Urinary bladder (tissue), 4 donors: ENCODE measurements around the gene PPP1R17. TPM values are rescaled to one million over a fixed set of nuclear protein-coding genes. Genes with fewer than 3 reads are reported as not detected.

Experiments
- DNase-seq: peaks from one replicate; pipeline ENCODE4 v3.0.0-alpha.2; 2015; ENCODE audit errors: extremely low spot score
- H3K27ac ChIP-seq: one replicate; pipeline ENCODE4 v1.5.1; 2013; ENCODE audit warnings: low read depth, mild to moderate bottlenecking, moderate library complexity
- H3K36me3 ChIP-seq: one replicate; pipeline ENCODE4 v1.6.1; 2013; ENCODE audit warnings: mild to moderate bottlenecking, moderate library complexity; ENCODE audit not compliant: insufficient read depth
- H3K4me1 ChIP-seq: one replicate; pipeline ENCODE4 v1.6.1; 2013; ENCODE audit warnings: mild to moderate bottlenecking, moderate library complexity; ENCODE audit not compliant: insufficient read depth
- H3K4me3 ChIP-seq: one replicate; pipeline ENCODE4 v1.5.1; 2013; ENCODE audit warnings: low read depth, low read length
- WGBS: extraction: QIAGEN DNeasy Blood & Tissue Kit; methylation state at CpG from one replicate; pipeline ENCODE4 v1.1.7; 2013; 5-methylcytosine and 5-hydroxymethylcytosine counted together
- polyA plus RNA-seq: library from polyadenylated mRNA; stranded (reverse); fragments of 200-250 nt; gene quantifications from one replicate; pipeline ENCODE4 v1.2.3, GENCODE V29; 2013
- total RNA-seq: library from RNA; depleted of rRNA; stranded (reverse); fragments of >200 nt; gene quantifications from one replicate; pipeline ENCODE4 v1.2.3, GENCODE V29; 2014
- donor health status: healthy with polysubstance abuse.
- donor health status: healthy.

PPP1R17 gene
- total RNA-seq (not detected), polyA plus RNA-seq (not detected)

DNA sequence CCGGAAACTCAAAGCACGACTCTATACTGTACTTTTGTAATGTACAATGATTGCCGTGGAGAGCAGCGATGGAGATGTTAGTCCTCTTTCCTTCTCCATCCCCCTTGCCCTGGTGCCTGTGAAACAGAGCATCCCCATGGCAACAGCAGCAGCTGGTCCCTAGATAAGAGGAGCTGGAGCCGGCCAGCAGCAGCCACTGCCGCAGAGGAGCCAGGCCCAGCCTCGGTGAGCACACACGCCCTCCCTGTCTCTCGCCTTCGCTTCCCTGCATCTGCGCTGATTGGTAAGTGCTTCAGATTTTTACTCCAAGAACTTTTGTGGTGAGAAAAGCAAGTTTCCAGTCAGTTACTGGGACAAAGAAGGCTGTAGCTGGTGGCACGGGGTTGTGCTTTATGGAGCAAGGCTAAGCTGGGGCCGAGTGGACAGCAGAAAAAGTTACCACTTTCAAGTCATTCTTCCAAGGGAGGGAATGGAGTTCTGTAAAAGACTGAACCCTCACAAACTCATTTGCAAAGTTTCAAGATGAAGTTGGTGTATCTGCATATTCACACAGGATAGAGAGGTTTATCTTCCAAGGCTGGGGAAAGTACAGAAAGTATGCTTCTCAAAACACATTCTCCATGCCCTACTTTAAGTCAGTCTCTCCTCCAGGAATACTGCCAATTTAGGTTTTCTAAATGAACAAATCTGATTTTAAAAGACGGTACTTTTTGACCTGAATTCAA is at the start of gene PPP1R17:
Gene PPP1R17 (plus strand): TSS at position 192 of the 725 bp plus-strand sequence. CDS start 5,227 bp downstream, outside the sequence.
- no peaks in the 10 kb centered on the region for H3K36me3 ChIP-seq
- no peak within 1 kb of the TSS for H3K4me3 ChIP-seq
- 41% methylated on average over 14 of the region's 14 CpGs for WGBS
- no peaks in the 10 kb centered on the region for H3K4me1 ChIP-seq
- DNase-seq: peak; percentile 14
- H3K27ac ChIP-seq: no peak within 1 kb of the TSS

DNA sequence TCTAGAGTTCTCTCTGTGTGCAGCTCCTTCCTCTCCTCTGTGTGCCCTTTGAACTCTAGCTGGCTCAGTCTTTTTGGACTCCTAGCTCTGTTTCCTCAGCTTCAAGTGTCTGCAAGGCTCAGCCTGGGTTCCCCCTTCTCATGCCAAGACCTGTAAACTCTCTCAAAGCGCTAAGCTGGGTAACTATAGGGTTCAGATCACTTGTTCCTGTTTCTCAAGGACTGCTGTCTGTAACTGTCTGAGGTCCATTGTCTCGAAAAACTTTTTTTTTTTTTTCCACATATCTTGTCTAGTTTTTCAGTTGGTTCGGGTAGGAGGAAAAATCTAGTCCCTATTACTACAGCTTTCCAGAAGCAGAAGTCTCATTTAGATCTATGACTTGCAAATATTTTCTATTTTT is 46.6 kb upstream of the PPP1R17 start:
- no peak for DNase-seq
- Histone ChIP-seq H3K36me3 (no peaks in the 10 kb centered on the region), H3K27ac (no peak overlapping the region), H3K4me3 (no peak overlapping the region), H3K4me1 (no peaks in the 10 kb centered on the region)
- 78% methylated on average over 3 of the region's 3 CpGs for WGBS

DNA sequence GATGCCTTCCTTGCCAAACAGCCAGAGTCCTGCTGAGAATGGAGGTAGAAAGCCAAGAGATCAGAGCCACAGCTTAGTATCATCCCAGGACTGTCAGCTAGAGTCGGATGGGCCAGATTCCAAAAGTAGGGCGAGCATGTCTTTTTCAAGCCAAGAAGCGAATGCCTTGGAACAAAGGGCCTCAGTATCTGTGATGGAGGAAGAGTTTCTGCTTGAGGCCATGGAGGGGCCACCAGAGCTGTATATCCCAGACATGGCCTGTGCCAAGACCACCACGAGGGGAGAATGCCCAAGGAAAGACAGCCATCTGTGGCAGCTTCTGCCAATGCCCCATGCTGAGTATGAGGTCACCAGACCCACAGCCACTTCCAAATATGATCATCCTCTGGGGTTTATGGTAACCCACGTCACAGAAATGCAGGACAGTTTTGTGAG is 44.3 kb upstream of the PPP1R17 start:
- WGBS: 24% methylated on average over 5 of the region's 5 CpGs
- no peaks in the 10 kb centered on the region for H3K4me1 ChIP-seq
- no peak overlapping the region for H3K4me3 ChIP-seq
- H3K36me3 ChIP-seq: no peaks in the 10 kb centered on the region
- DNase-seq: no peak
- H3K27ac ChIP-seq: no peak overlapping the region

DNA sequence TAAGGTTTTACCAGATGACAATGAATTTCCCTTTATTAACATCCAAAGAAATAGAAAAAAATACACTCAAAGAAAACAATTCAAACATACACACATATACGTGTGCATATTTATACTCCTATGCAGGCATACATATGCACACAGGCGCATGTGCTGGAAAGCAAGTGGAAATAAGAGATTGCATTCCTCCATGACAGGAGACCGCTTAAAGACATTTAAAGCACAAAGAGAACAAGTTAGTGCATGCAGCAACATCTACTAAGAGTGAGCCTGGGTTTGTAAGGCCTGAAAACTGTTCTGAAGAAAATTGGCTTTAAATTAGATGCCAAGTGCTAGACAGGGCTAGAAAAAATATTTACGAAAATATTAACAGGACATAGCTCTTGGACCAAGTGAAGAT is 40.1 kb upstream of the PPP1R17 start:
- DNase-seq: peak; percentile 11
- no peak overlapping the region for H3K4me3 ChIP-seq
- 86% methylated on average over 4 of the region's 4 CpGs for WGBS
- no peaks in the 10 kb centered on the region for H3K36me3 ChIP-seq
- H3K27ac ChIP-seq: no peak overlapping the region
- no peaks in the 10 kb centered on the region for H3K4me1 ChIP-seq

DNA sequence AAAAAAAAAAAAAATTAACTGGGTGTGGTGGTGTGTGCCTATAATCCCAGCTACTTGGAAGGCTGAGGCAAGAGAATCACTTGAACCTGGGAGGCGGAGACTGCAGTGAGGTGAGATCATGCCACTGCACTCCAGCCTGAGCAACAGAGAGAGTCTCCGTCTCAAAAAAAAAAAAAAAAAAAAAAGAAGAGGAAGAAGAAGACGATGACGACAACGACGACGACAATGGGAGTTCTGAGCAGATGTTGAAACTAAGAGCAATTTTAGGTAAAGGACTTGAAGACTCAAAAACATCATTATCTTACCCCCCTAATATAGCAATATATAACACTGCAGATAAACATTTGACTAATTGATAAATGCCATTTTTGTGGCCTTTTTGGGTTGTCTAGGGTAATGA is 39.5 kb upstream of the PPP1R17 start:
- no peaks in the 10 kb centered on the region for H3K4me1 ChIP-seq
- no peak overlapping the region for H3K4me3 ChIP-seq
- no peaks in the 10 kb centered on the region for H3K36me3 ChIP-seq
- DNase-seq: no peak
- no peak overlapping the region for H3K27ac ChIP-seq
- WGBS: 79% methylated on average over 7 of the region's 7 CpGs

DNA sequence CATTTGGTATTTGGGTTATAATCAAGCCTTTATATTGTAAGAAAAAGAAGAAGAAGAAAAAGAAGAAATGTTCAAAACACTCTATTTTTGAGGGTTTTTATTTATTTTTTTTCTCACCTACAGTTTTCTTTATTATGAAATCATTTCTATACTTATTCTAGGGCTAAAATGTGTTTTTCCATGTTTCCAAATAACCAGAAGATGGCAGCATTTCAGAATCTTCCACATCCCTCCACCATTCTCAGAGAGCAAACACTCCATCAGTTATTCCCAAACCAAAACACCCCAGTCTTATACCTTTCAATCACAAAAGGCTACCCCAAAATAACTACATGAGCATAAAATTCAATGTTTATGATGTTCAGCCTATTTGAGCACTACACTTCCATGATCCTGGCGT is 38.7 kb upstream of the PPP1R17 start:
- Histone ChIP-seq H3K4me1 (no peaks in the 10 kb centered on the region), H3K4me3 (no peak overlapping the region), H3K36me3 (no peaks in the 10 kb centered on the region), H3K27ac (no peak overlapping the region)
- 93% methylated on average over 1 of the region's 1 CpG for WGBS
- DNase-seq: no peak

DNA sequence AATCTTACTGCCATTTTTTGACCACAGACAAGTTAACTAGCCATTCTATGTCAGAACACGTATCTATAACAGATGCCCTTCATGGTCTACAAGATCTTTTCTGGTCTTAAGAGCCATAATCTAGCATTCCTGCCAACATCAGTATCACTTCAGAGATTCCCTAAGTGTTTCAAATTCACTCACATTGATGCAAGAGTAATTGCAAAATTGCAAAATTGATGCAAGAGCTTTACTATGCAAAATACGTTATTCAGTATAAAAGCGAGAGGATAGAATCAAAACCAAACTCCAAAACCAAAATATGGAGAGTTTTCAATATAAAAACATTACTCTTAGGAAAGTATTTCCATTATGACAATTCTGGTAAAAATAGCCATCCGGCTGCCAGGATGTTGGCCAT is 38.1 kb upstream of the PPP1R17 start:
- DNase-seq: no peak
- 92% methylated on average over 4 of the region's 4 CpGs for WGBS
- H3K36me3 ChIP-seq: no peaks in the 10 kb centered on the region
- no peak overlapping the region for H3K27ac ChIP-seq
- H3K4me3 ChIP-seq: no peak overlapping the region
- H3K4me1 ChIP-seq: no peaks in the 10 kb centered on the region

DNA sequence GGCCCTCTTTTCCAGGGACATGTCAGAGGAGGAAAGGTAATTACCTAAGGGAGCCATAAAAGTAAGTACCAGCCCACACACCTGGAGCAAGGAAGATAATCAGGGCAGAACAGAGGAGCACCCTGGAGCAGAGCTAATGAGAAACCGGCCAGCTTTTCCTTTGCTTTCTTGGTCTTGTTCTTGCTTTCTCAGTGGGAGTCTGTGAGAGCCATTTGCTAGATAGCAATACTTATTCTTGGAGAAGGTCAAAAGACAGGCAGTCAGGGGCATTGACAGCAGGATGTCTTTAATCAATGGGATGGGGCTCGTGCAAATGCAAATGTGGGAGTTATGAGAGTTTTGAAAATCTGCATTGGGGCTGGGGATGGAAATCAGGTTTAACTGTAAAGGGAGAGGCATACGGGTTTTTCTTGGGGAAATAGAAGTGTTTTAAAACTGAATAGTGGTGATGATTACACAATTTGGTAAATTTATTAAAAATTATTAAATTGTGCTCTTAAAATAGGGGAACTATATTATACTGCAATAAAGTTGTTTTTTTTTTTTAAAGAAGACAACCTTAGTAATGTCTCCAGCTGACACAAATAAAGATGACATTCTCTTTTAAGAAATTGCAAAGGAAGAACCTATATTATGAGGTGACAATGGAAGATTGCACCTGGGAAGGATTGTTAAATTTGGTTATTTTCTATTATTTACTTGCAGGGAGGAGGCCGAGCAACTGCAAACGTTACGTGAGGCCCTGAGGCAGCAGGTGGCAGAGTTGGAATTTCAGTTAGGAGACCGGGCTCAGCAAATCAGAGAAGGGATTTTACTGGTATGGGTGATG is 35.6 kb upstream of the PPP1R17 start:
- no peak overlapping the region for H3K27ac ChIP-seq
- WGBS: 53% methylated on average over 7 of the region's 7 CpGs
- DNase-seq: no peak
- no peak overlapping the region for H3K4me3 ChIP-seq
- H3K36me3 ChIP-seq: no peaks in the 10 kb centered on the region
- H3K4me1 ChIP-seq: no peaks in the 10 kb centered on the region

DNA sequence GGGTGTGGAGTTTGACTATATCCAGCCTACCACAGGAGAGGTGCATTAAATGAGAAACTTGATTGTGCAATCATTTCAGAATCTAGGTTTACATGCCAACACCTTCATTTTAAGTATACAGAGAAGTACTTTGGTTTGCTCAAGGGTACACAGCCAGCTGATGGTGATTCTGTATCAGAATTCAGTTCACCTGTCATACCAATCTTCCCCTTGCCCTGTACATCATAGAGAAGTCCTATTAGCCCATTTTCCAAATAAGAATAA is 35.0 kb upstream of the PPP1R17 start:
- Histone ChIP-seq H3K4me3 (no peak overlapping the region), H3K27ac (no peak overlapping the region), H3K4me1 (no peaks in the 10 kb centered on the region), H3K36me3 (no peaks in the 10 kb centered on the region)
- DNase-seq: no peak

DNA sequence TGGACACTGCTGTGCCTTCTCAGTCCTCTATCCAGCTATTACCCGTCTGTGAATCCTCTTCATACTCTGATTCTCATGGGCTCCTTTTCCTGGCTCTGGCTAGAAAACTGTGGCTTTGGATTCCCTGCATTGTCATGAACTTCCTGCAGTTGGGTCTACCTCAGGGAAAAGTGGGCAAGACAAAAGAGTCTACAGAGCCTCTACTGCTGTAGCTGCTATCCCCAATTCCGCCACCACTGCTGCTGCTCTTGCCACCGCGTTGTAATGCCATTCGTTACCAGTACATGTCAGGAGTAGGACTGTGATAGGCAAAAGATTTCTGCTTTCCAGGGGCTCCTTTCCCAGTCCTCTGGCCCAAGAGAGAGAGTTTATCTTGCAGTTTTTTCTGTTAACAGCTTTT is 23.9 kb upstream of the PPP1R17 start:
- DNase-seq: no peak
- H3K4me3 ChIP-seq: no peak overlapping the region
- no peaks in the 10 kb centered on the region for H3K4me1 ChIP-seq
- no peaks in the 10 kb centered on the region for H3K36me3 ChIP-seq
- WGBS: 62% methylated on average over 5 of the region's 5 CpGs
- no peak overlapping the region for H3K27ac ChIP-seq

DNA sequence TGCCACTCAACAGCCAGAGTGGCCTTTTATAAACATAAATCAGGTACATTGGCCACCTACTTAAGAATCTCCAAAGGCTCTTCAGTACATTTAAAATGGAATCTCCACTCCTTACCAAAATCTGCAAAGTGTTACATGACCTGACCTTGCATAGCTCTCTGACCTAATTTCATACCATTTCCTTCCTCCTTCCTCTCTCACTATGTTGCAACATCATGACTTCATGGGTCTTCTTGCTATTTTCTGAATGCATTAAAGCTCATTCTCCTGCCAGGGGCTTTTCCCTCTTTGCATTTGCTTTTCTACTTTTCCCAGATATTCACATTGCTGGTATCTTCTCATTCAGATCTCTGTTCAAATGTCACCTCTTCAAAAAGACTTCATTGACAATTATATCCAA is 22.1 kb upstream of the PPP1R17 start:
- Histone ChIP-seq H3K27ac (no peak overlapping the region), H3K36me3 (no peaks in the 10 kb centered on the region), H3K4me3 (no peak overlapping the region), H3K4me1 (no peaks in the 10 kb centered on the region)
- no peak for DNase-seq

DNA sequence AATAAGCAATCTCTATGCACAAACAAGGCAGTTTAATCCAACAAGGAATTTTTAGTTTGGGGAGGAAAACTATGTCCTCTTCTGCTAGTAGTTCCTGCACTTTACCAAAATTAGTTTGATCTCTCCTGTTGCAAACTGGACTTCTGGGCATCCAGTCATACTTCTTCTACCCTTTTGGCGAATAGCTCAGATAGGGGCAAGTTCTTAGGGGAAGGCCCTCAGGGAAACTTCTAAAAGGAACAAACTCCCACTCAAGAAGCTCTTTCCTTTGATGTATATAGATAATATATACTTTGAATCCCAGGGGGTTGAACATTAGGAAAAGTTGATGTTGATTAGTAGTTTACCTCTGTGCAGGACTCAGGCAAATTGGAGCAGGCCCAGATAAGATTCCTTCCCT is 21.5 kb upstream of the PPP1R17 start:
- no peaks in the 10 kb centered on the region for H3K4me1 ChIP-seq
- WGBS: 83% methylated on average over 1 of the region's 1 CpG
- no peak overlapping the region for H3K27ac ChIP-seq
- H3K36me3 ChIP-seq: no peaks in the 10 kb centered on the region
- no peak overlapping the region for H3K4me3 ChIP-seq
- DNase-seq: no peak

DNA sequence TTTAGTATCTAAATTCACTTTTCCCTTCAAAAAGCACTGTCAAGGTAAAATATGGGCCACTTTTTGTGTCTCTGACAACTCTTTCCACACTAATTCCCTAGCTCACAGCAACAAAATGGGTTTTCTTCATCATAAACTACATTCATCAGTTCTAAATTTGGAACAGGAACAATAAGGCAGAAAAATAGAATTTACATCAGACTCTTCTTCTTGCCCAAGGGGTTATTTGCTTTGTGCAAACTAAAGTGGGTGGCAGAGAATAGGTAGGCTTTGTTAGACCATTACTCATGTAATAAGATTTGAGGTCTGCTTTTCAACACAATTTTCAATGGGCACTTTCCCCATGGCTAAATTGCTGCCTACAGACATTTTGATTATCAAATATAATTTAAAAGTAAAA is 17.6 kb upstream of the PPP1R17 start:
- no peaks in the 10 kb centered on the region for H3K4me1 ChIP-seq
- DNase-seq: no peak
- no peak overlapping the region for H3K4me3 ChIP-seq
- no peaks in the 10 kb centered on the region for H3K36me3 ChIP-seq
- no peak overlapping the region for H3K27ac ChIP-seq

DNA sequence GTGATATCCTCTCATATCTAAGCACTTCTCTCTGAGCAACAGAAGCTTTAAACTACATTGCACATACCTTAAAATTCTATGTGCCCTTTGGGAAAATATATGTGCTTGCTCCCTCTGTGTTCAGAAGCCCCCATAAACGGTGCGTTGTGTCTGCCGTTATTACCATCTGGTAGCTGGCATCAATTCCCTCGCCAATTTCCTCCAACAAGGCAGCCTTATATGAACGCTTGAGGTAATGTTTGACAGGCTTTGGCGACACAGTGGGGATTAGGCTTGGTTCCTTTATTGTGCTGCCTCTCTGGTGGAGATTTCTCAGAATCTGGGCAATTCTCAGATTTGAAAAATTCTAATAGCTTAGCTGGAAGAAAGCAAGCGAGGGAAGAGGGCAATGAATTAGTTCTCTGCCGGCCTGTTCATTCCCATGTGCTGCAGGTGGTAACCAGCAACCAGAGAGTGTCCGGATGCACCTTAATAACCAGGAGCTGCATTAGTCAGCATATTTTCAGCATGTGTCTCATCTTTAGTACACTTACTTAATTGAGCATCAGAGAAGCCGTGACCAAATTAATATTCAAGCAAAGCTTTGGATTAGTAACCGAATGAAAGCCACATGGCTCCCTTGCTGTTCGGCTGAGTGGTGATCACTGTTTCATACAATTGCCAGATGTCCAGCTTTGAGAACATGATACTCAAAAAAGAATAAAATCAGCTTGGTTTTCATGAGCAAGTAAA is 7.3 kb upstream of the PPP1R17 start:
- no peak overlapping the region for H3K4me3 ChIP-seq
- H3K4me1 ChIP-seq: no peaks in the 10 kb centered on the region
- H3K36me3 ChIP-seq: no peaks in the 10 kb centered on the region
- H3K27ac ChIP-seq: no peak overlapping the region
- WGBS: 85% methylated on average over 12 of the region's 12 CpGs
- no peak for DNase-seq
